Measurements from ENCODE around the gene MSI1.
A peak's percentile ranks its signal among the peaks of the same experiment; 100 is the strongest.

The MSI1 gene

GRCh38 chr12:120364487-120364886, 4.5 kb downstream of the MSI1 start:
- H3K27ac ChIP-seq (ENCODE audit: low read length), result no peak overlapping the region
- no peaks in the 10 kb centered on the region for H3K9me3 ChIP-seq (ENCODE audit: insufficient read depth, low read depth, low read length)
- H3K4me3 ChIP-seq (ENCODE audit: low read length), result no peak overlapping the region
- no peak overlapping the region for H3K9ac ChIP-seq (ENCODE audit: low read depth, low read length)
- peaks cover 60% of the 10 kb centered on the region for H3K36me3 ChIP-seq (ENCODE audit: insufficient read depth, low read depth, low read length)
- H3K4me1 ChIP-seq (ENCODE audit: insufficient read depth, low read length), result peaks cover 34% of the 10 kb centered on the region
- H3K27me3 ChIP-seq (ENCODE audit: insufficient read depth, low read length), result peaks cover 2% of the 10 kb centered on the region; the same call in 1 of the 2 replicates

DNA sequence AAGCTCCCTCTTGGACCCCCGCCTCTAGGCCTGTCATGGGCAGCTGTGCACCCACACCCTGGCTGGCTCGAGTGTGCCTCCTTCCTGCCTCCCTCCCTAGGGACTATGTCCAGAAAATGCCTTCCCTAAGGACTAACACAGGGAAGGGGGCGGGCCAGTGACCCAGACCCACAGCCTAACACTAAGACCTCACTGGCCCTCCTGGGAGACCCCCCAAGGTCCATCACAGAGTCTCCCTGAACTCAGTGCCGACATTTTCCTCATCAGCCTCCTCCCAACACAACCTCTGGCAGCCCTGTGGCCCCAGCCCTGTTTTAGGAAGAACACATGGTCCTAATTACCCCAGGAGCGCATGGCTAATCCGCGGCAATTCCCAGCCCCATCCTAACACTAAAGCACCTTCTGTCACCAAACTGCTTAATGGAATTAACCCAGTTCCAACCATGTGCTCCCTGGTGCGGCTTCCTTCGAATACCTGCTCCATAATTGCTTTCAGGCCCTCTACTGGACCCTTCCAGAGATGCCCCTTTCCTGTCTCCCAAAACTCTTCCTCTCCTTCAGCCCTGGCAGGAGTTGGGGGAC, 5.6 kb downstream of the MSI1 start:
- Histone ChIP-seq H3K4me1 (ENCODE audit: insufficient read depth, low read length) (peaks cover 43% of the 10 kb centered on the region), H3K27me3 (ENCODE audit: insufficient read depth, low read length) (no peaks in the 10 kb centered on the region), H3K9me3 (ENCODE audit: insufficient read depth, low read depth, low read length) (no peaks in the 10 kb centered on the region), H3K27ac (ENCODE audit: low read length) (no peak overlapping the region), H3K36me3 (ENCODE audit: insufficient read depth, low read depth, low read length) (peaks cover 70% of the 10 kb centered on the region), H3K9ac (ENCODE audit: low read depth, low read length) (no peak overlapping the region), H3K4me3 (ENCODE audit: low read length) (no peak overlapping the region)

DNA sequence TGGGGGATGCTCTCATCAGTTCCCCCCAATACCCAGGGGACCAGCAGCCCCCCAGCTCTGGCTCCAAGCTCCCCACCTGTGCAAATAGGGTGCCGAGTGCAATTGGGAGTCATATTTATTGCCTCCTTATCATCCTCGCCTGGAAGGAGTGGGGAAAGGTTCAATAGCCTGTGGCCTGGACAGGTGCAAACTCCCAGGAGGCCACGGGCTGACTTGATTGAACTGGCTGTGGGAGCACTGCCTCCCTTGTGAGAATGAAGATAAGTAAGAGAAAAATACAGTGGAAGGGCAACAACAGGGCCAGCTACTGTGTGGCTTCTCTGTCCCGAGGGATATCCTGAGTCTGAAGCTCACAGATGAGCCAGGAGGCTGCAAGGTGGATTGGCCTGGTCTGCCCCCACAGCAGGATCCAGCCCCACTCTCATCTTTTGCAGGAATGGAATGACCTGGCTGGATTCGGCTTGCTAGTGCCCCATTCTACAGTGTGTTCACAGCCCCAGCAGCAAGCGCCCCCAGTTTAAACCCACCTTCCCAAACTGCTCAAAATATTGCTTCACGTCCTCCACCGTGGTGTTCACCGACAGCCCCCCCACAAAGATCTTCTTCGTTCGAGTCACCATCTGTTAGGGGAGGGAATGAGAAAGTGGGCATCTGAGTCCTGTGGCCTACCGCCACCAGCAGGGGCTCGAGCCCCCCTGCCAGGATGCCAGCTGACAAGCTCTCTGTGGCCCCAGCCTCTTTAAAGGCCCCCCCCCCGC, 6.3 kb downstream of the MSI1 start:
- peak overlapping the region; percentile 83 for H3K27ac ChIP-seq (ENCODE audit: low read length)
- no peaks in the 10 kb centered on the region for H3K9me3 ChIP-seq (ENCODE audit: insufficient read depth, low read depth, low read length)
- no peaks in the 10 kb centered on the region for H3K27me3 ChIP-seq (ENCODE audit: insufficient read depth, low read length)
- peaks cover 43% of the 10 kb centered on the region for H3K4me1 ChIP-seq (ENCODE audit: insufficient read depth, low read length)
- peak overlapping the region; percentile 72; the same call in 1 of the 2 replicates for H3K9ac ChIP-seq (ENCODE audit: low read depth, low read length)
- peak overlapping the region; percentile 56; the same call in 1 of the 2 replicates for H3K4me3 ChIP-seq (ENCODE audit: low read length)
- peaks cover 77% of the 10 kb centered on the region for H3K36me3 ChIP-seq (ENCODE audit: insufficient read depth, low read depth, low read length)

- H3K4me3 ChIP-seq (ENCODE audit: low read length), result peak overlapping the region; percentile 56
- H3K27me3 ChIP-seq (ENCODE audit: insufficient read depth, low read length), result no peaks in the 10 kb centered on the region
- peaks cover 85% of the 10 kb centered on the region for H3K36me3 ChIP-seq (ENCODE audit: insufficient read depth, low read depth, low read length)
These were observed 7.3 kb downstream of the MSI1 start for GRCh38 chr12:120361506-120362208.

DNA sequence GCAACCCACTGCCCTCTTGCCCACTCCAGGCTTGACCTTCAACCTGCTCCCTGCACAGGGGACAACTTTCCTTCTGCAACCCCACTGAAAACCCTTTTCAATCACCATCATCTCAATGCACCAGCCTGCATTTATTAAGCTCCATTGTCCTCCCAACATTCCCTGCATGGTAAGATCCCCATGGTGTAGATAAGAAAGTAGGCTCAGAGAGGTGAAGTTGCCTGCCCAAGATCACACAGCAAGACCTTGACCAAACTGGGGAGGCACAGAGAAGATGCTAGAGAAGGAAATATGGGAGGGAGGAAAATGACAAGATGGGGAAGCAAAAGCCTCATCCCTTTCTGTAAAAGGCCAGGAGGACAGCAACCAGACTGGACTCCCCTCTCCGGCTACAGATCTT, 9.8 kb downstream of the MSI1 start:
- H3K9ac ChIP-seq (ENCODE audit: low read depth, low read length), result peak overlapping the region; percentile 38; the same call in 1 of the 2 replicates
- H3K36me3 ChIP-seq (ENCODE audit: insufficient read depth, low read depth, low read length), result peaks cover 86% of the 10 kb centered on the region
- no peak overlapping the region for H3K4me3 ChIP-seq (ENCODE audit: low read length)
- no peaks in the 10 kb centered on the region for H3K9me3 ChIP-seq (ENCODE audit: insufficient read depth, low read depth, low read length)
- no peak overlapping the region for H3K27ac ChIP-seq (ENCODE audit: low read length)
- no peaks in the 10 kb centered on the region for H3K27me3 ChIP-seq (ENCODE audit: insufficient read depth, low read length)
- peaks cover 42% of the 10 kb centered on the region for H3K4me1 ChIP-seq (ENCODE audit: insufficient read depth, low read length)

More at GRCh38 chr12:120361506-120362208, 7.3 kb downstream of the MSI1 start:
- Histone ChIP-seq H3K4me1 (ENCODE audit: insufficient read depth, low read length) (peaks cover 45% of the 10 kb centered on the region), H3K27ac (ENCODE audit: low read length) (peak overlapping the region; percentile 93), H3K9ac (ENCODE audit: low read depth, low read length) (peak overlapping the region; percentile 79; the same call in 1 of the 2 replicates), H3K9me3 (ENCODE audit: insufficient read depth, low read depth, low read length) (no peaks in the 10 kb centered on the region)

GRCh38 chr12:120358412-120359100, 10.4 kb downstream of the MSI1 start:
- H3K27ac ChIP-seq (ENCODE audit: low read length), result no peak overlapping the region
- H3K36me3 ChIP-seq (ENCODE audit: insufficient read depth, low read depth, low read length), result peaks cover 86% of the 10 kb centered on the region
- H3K27me3 ChIP-seq (ENCODE audit: insufficient read depth, low read length), result no peaks in the 10 kb centered on the region
- peak overlapping the region; percentile 38; the same call in 1 of the 2 replicates for H3K9ac ChIP-seq (ENCODE audit: low read depth, low read length)
- H3K4me1 ChIP-seq (ENCODE audit: insufficient read depth, low read length), result peaks cover 38% of the 10 kb centered on the region
- H3K4me3 ChIP-seq (ENCODE audit: low read length), result no peak overlapping the region
- H3K9me3 ChIP-seq (ENCODE audit: insufficient read depth, low read depth, low read length), result no peaks in the 10 kb centered on the region

GRCh38 chr12:120357104-120357503, 11.9 kb downstream of the MSI1 start:
- H3K4me1 ChIP-seq (ENCODE audit: insufficient read depth, low read length), result peaks cover 25% of the 10 kb centered on the region
- no peaks in the 10 kb centered on the region for H3K9me3 ChIP-seq (ENCODE audit: insufficient read depth, low read depth, low read length)
- H3K4me3 ChIP-seq (ENCODE audit: low read length), result no peak overlapping the region
- no peak overlapping the region for H3K9ac ChIP-seq (ENCODE audit: low read depth, low read length)
- H3K27ac ChIP-seq (ENCODE audit: low read length), result no peak overlapping the region
- H3K36me3 ChIP-seq (ENCODE audit: insufficient read depth, low read depth, low read length), result peaks cover 86% of the 10 kb centered on the region
- no peaks in the 10 kb centered on the region for H3K27me3 ChIP-seq (ENCODE audit: insufficient read depth, low read length)

DNA sequence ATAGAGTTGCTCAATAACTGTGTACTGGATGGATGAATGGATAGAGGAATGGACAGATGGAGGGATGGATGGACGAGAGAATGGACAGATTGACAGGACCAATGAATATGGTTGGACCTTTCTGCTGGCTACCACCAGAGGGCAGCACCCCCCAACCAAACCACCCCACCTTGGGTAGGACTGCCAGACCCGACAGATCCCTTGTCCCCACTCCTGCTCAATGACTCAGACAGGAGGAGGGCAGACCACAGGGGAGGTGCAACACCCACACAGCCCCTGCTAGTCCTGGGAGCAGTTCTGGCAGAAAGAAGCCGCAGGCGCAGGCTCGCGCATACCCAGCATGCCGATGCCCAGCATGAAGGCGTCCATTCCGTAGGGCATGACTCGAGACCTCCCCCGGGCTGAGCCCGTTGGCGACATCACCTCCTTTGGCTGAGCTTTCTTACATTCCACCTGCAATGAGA, 12.4 kb downstream of the MSI1 start:
- no peak overlapping the region for H3K4me3 ChIP-seq (ENCODE audit: low read length)
- H3K27ac ChIP-seq (ENCODE audit: low read length), result no peak overlapping the region
- H3K9ac ChIP-seq (ENCODE audit: low read depth, low read length), result no peak overlapping the region
- no peaks in the 10 kb centered on the region for H3K27me3 ChIP-seq (ENCODE audit: insufficient read depth, low read length)
- peaks cover 23% of the 10 kb centered on the region for H3K4me1 ChIP-seq (ENCODE audit: insufficient read depth, low read length)
- no peaks in the 10 kb centered on the region for H3K9me3 ChIP-seq (ENCODE audit: insufficient read depth, low read depth, low read length)
- H3K36me3 ChIP-seq (ENCODE audit: insufficient read depth, low read depth, low read length), result peaks cover 88% of the 10 kb centered on the region

DNA sequence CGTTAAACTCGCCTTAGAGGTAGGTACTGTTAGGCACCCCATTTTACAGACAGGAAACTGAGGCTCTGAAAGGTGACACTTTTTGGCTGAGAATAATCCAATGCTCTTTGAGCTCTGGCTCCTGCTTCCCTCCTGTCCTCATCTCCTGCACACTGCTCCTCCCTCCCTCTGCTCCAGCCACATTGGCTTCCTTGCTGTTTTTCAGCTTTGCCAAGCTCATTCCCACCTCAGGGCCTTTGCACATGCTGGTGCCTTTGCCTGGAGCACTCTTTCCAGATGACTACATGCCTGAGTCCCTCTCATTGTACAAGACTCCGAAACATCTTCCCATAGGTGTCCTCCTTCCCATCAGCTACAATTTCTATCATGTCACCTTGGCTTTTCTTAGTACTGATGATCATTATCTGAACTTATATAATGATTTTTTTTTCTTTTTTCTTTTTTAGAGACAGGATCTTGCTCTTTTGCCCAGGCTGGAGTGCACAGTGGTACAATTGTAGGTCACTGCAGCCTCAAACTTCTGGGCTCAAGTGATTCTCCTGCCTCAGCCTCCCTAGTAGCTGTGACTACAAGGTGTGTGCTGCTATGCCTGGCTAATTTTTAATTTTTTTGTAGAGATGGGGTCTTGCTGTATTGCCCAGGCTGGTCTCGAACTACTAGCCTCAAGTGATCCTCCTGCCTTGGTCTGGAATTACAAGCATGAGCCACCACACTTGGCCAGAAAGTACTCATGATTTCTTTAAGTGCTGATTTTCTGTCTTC, 15.2 kb downstream of the MSI1 start:
- no peak overlapping the region for H3K9ac ChIP-seq (ENCODE audit: low read depth, low read length)
- H3K36me3 ChIP-seq (ENCODE audit: insufficient read depth, low read depth, low read length), result peaks cover 89% of the 10 kb centered on the region
- no peaks in the 10 kb centered on the region for H3K27me3 ChIP-seq (ENCODE audit: insufficient read depth, low read length)
- no peak overlapping the region for H3K4me3 ChIP-seq (ENCODE audit: low read length)
- no peak overlapping the region for H3K27ac ChIP-seq (ENCODE audit: low read length)
- peaks cover 4% of the 10 kb centered on the region; the same call in 1 of the 2 replicates for H3K4me1 ChIP-seq (ENCODE audit: insufficient read depth, low read length)
- no peaks in the 10 kb centered on the region for H3K9me3 ChIP-seq (ENCODE audit: insufficient read depth, low read depth, low read length)

DNA sequence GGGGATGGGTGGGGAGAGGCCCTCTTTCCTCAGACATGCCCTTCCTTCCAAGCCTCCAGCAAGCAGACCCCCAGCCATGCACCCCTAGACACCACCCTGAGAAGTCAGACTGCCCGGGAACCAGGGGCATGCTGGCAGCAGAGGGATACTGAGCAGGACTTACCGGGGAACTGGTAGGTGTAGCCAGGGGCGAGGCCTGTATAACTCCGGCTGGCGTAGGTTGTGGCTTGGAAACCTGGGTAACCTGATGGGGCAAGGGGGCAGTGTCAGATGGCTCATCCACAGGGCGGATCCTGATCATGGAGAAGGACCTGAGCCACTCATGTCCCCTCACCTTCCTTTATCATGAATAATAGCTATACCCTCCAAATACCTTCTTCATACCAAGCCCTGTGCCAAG, 15.8 kb downstream of the MSI1 start:
- no peaks in the 10 kb centered on the region for H3K9me3 ChIP-seq (ENCODE audit: insufficient read depth, low read depth, low read length)
- 0 out of 2 replicates have a peak, but pooled peaks cover 2% of the 10 kb centered on the region for H3K4me1 ChIP-seq (ENCODE audit: insufficient read depth, low read length)
- no peaks in the 10 kb centered on the region for H3K27me3 ChIP-seq (ENCODE audit: insufficient read depth, low read length)
- H3K4me3 ChIP-seq (ENCODE audit: low read length), result no peak overlapping the region
- H3K9ac ChIP-seq (ENCODE audit: low read depth, low read length), result no peak overlapping the region
- H3K36me3 ChIP-seq (ENCODE audit: insufficient read depth, low read depth, low read length), result peaks cover 86% of the 10 kb centered on the region
- no peak overlapping the region for H3K27ac ChIP-seq (ENCODE audit: low read length)

DNA sequence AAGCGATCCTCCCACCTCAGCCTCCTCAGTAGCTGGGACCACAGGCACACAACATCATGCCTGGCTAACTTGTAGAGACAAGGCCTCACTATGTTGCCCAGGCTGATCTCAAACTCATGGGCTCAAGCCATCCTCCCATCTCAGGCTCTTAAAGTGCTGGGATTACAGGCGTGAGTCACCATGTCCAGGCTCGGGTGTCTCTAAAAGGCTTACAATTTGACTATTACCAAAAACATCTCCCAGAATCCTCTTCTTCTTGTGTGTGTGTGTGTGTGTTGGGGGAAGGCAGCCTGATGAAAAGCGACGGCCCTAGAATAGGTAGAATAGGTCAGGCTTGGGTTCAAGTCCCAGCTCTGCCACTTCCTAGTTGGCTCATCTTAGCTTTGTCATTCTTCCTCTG, 16.8 kb downstream of the MSI1 start:
- Histone ChIP-seq H3K9me3 (ENCODE audit: insufficient read depth, low read depth, low read length) (no peaks in the 10 kb centered on the region), H3K36me3 (ENCODE audit: insufficient read depth, low read depth, low read length) (peaks cover 86% of the 10 kb centered on the region), H3K4me3 (ENCODE audit: low read length) (no peak overlapping the region), H3K27me3 (ENCODE audit: insufficient read depth, low read length) (no peaks in the 10 kb centered on the region), H3K27ac (ENCODE audit: low read length) (no peak overlapping the region), H3K4me1 (ENCODE audit: insufficient read depth, low read length) (0 out of 2 replicates have a peak, but pooled peaks cover 2% of the 10 kb centered on the region), H3K9ac (ENCODE audit: low read depth, low read length) (no peak overlapping the region)

Measured in iPS-20b (cell line).